ENCODE results near the gene RAB11A.

Gene RAB11A

GRCh38 chr15:65939901-65940617 lies 70.8 kb downstream of the RAB11A start:
- no peak for DNase-seq (ENCODE audit: low read depth in 2 of 2)

GRCh38 chr15:65940618-65940909 lies 71.3 kb downstream of the RAB11A start:
- no peak for DNase-seq (ENCODE audit: low read depth in 2 of 2)
